ENCODE measurements around the gene ATCAY. TPM values are rescaled to one million over a fixed set of nuclear protein-coding genes. Genes with fewer than 3 reads are reported as not detected.

Gene ATCAY
- polyA plus RNA-seq, 2 donors = not detected

GRCh38 chr19:3852177-3852511, 28.3 kb upstream of the ATCAY start:
- H3K27me3 ChIP-seq (ENCODE audit: control insufficient read depth in 1 of 2, insufficient read depth in 2 of 2, low read length in 2 of 2) = no peaks in the 10 kb centered on the region
- 98 to 100% methylated on average over 1 of the region's 1 CpG for WGBS, 2 donors
- H3K4me3 ChIP-seq (ENCODE audit: low read depth in 1 of 2, low read length in 2 of 2) = no peak overlapping the region
- no peak overlapping the region for H3K27ac ChIP-seq (ENCODE audit: low read depth in 2 of 2, low read length in 1 of 2)
- no peaks in the 10 kb centered on the region for H3K36me3 ChIP-seq (ENCODE audit: control insufficient read depth in 2 of 2, insufficient read depth in 2 of 2, low read length in 1 of 2)
- H3K4me1 ChIP-seq (ENCODE audit: control insufficient read depth in 2 of 2, insufficient read depth in 2 of 2, low read length in 1 of 2) = no peaks in the 10 kb centered on the region
- peaks cover 6 to 8% of the 10 kb centered on the region in 2 donors for H3K9me3 ChIP-seq (ENCODE audit: control insufficient read depth in 2 of 2, insufficient read depth in 1 of 2, low read depth in 1 of 2, low read length in 1 of 2)

GRCh38 chr19:3852614-3853254, 27.8 kb upstream of the ATCAY start:
- H3K4me3 ChIP-seq (ENCODE audit: low read depth in 1 of 2, low read length in 2 of 2) = no peak overlapping the region
- no peaks in the 10 kb centered on the region for H3K27me3 ChIP-seq (ENCODE audit: control insufficient read depth in 1 of 2, insufficient read depth in 2 of 2, low read length in 2 of 2)
- no peak overlapping the region for H3K27ac ChIP-seq (ENCODE audit: low read depth in 2 of 2, low read length in 1 of 2)
- H3K9me3 ChIP-seq (ENCODE audit: control insufficient read depth in 2 of 2, insufficient read depth in 1 of 2, low read depth in 1 of 2, low read length in 1 of 2) = peaks cover 6 to 8% of the 10 kb centered on the region in 2 donors
- H3K4me1 ChIP-seq (ENCODE audit: control insufficient read depth in 2 of 2, insufficient read depth in 2 of 2, low read length in 1 of 2) = no peaks in the 10 kb centered on the region
- no peaks in the 10 kb centered on the region for H3K36me3 ChIP-seq (ENCODE audit: control insufficient read depth in 2 of 2, insufficient read depth in 2 of 2, low read length in 1 of 2)
- 64 to 72% methylated on average over 4 of the region's 4 CpGs for WGBS, 2 donors

- Histone ChIP-seq H3K27ac (ENCODE audit: low read depth in 2 of 2, low read length in 1 of 2) (no peak overlapping the region), H3K9me3 (ENCODE audit: control insufficient read depth in 2 of 2, insufficient read depth in 1 of 2, low read depth in 1 of 2, low read length in 1 of 2) (peaks cover 6 to 8% of the 10 kb centered on the region in 2 donors), H3K36me3 (ENCODE audit: control insufficient read depth in 2 of 2, insufficient read depth in 2 of 2, low read length in 1 of 2) (no peaks in the 10 kb centered on the region), H3K27me3 (ENCODE audit: control insufficient read depth in 1 of 2, insufficient read depth in 2 of 2, low read length in 2 of 2) (no peaks in the 10 kb centered on the region), H3K4me3 (ENCODE audit: low read depth in 1 of 2, low read length in 2 of 2) (no peak overlapping the region), H3K4me1 (ENCODE audit: control insufficient read depth in 2 of 2, insufficient read depth in 2 of 2, low read length in 1 of 2) (no peaks in the 10 kb centered on the region)
- 84 to 89% methylated on average over 19 of the region's 19 CpGs for WGBS, 2 donors
These were observed 25.2 kb upstream of the ATCAY start for GRCh38 chr19:3855320-3855719.

DNA sequence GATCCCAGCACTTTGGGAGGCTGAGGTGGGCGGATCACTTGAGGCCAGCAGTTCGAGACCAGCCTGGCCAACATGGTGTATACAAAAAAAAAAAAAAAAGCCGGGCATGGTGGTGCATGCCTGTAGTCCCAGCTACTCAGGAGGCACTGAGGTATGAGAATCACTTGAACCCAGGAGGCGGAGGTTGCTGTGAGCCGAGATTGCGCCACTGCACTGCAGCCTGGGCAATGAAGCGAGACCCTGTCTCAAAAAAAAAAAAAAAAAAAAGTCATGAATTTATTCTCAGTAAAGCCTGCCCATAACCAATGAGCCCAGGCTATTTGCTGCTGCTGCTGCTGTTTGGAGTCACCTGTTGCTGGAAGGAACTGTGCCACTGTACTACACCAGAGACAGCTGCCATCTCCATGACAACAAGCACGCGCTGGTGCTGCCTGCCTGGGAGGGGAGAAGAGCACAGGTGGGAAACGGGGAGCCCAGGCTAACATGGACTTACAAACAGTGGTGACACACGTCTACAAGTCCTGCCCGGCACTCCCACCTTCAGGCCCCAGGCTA, 23.0 kb upstream of the ATCAY start:
- Histone ChIP-seq H3K27ac (ENCODE audit: low read depth in 2 of 2, low read length in 1 of 2) (no peak overlapping the region), H3K36me3 (ENCODE audit: control insufficient read depth in 2 of 2, insufficient read depth in 2 of 2, low read length in 1 of 2) (no peaks in the 10 kb centered on the region), H3K9me3 (ENCODE audit: control insufficient read depth in 2 of 2, insufficient read depth in 1 of 2, low read depth in 1 of 2, low read length in 1 of 2) (no peaks in the 10 kb centered on the region), H3K4me3 (ENCODE audit: low read depth in 1 of 2, low read length in 2 of 2) (no peak overlapping the region), H3K27me3 (ENCODE audit: control insufficient read depth in 1 of 2, insufficient read depth in 2 of 2, low read length in 2 of 2) (no peaks in the 10 kb centered on the region), H3K4me1 (ENCODE audit: control insufficient read depth in 2 of 2, insufficient read depth in 2 of 2, low read length in 1 of 2) (no peaks in the 10 kb centered on the region)
- 77 to 79% methylated on average over 11 to 12 of the region's 12 CpGs for WGBS, 2 donors

DNA sequence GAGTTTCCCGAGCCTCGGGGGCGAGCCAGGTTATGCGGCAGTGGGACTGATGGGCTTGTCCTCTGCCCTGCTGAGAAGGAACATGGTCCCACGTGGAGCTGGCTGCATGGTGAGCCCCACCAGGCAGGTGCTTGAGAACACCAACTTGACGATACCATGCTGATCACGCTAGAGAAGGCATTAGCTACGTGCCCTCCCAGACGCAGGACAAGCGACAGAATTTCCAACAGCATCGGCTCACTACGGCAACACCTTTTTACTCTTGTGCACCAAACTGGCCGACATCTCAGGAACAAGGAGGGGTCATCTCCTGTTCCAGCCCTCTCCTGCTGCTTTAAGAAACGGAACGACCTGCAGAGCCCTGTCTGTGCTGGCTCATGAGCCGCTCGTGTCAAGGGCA, 20.0 kb upstream of the ATCAY start:
- WGBS, 2 donors = 85 to 87% methylated on average over 17 of the region's 17 CpGs
- no peaks in the 10 kb centered on the region for H3K27me3 ChIP-seq (ENCODE audit: control insufficient read depth in 1 of 2, insufficient read depth in 2 of 2, low read length in 2 of 2)

DNA sequence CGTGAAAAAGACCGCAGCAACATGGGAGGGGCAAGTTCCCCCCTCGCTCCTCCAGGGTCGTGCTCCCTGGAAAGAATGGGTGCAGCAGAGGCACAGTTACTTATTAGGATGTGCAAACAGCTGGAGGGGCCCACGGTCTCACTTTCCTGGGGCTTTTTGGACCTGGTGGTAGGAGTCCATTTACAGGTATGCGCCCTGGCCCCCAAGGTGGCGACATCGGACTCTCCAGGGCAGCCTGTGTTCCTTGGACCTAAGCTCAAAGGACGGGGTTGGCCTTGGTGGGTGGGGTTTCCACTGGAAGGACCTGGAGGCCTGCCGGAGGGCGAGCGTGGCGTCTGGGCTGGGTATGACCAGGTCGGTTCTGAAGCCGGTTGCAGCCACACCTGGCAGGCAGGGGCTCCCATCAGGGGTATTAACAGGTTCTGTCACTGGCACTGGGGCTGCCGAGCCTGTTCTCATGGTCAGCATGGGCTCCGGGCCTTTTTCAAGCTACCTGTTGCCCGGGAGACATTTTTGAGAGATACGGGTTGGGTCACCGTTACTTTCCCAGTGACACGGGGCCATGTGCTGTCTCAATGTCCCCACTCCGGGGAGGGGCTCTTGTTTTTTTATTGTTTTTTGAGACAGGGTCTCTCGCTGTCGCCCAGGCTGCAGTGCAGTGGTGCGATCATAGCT, 17.5 kb upstream of the ATCAY start:
- Histone ChIP-seq H3K27me3 (ENCODE audit: control insufficient read depth in 1 of 2, insufficient read depth in 2 of 2, low read length in 2 of 2) (peaks cover 0 to 4% of the 10 kb centered on the region in 2 donors), H3K27ac (ENCODE audit: low read depth in 2 of 2, low read length in 1 of 2) (no peak overlapping the region), H3K36me3 (ENCODE audit: control insufficient read depth in 2 of 2, insufficient read depth in 2 of 2, low read length in 1 of 2) (no peaks in the 10 kb centered on the region), H3K9me3 (ENCODE audit: control insufficient read depth in 2 of 2, insufficient read depth in 1 of 2, low read depth in 1 of 2, low read length in 1 of 2) (no peaks in the 10 kb centered on the region), H3K4me1 (ENCODE audit: control insufficient read depth in 2 of 2, insufficient read depth in 2 of 2, low read length in 1 of 2) (no peaks in the 10 kb centered on the region), H3K4me3 (ENCODE audit: low read depth in 1 of 2, low read length in 2 of 2) (no peak overlapping the region)
- whole genome bisulfite sequencing, 2 donors = 74 to 77% methylated on average over 25 of the region's 25 CpGs

More for the DNA sequence above, 20.0 kb upstream of the ATCAY start:
- Histone ChIP-seq H3K27ac (ENCODE audit: low read depth in 2 of 2, low read length in 1 of 2) (no peak overlapping the region), H3K36me3 (ENCODE audit: control insufficient read depth in 2 of 2, insufficient read depth in 2 of 2, low read length in 1 of 2) (no peaks in the 10 kb centered on the region), H3K9me3 (ENCODE audit: control insufficient read depth in 2 of 2, insufficient read depth in 1 of 2, low read depth in 1 of 2, low read length in 1 of 2) (no peaks in the 10 kb centered on the region), H3K4me1 (ENCODE audit: control insufficient read depth in 2 of 2, insufficient read depth in 2 of 2, low read length in 1 of 2) (no peaks in the 10 kb centered on the region), H3K4me3 (ENCODE audit: low read depth in 1 of 2, low read length in 2 of 2) (no peak overlapping the region)

DNA sequence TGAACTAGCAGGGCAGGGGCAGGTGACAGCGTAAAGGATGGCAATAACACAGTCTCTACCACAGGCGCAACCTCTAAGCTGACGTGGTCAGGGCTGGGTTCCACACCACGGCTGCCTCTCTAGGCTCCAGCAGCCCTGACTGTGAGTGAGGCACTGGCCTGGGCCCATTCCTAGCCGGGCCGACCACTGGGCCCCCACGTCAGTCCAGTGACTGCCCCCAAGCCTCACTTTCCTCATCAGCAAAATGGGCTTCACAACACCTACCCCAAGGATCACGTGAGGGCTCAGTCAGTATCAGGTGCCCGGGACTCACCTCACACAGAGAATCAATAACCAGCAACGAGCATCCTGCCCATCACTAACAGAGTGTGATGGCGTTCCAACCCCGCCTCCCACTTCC, 16.8 kb upstream of the ATCAY start:
- no peak overlapping the region for H3K4me3 ChIP-seq (ENCODE audit: low read depth in 1 of 2, low read length in 2 of 2)
- no peak overlapping the region for H3K27ac ChIP-seq (ENCODE audit: low read depth in 2 of 2, low read length in 1 of 2)
- no peaks in the 10 kb centered on the region for H3K4me1 ChIP-seq (ENCODE audit: control insufficient read depth in 2 of 2, insufficient read depth in 2 of 2, low read length in 1 of 2)
- H3K36me3 ChIP-seq (ENCODE audit: control insufficient read depth in 2 of 2, insufficient read depth in 2 of 2, low read length in 1 of 2) = no peaks in the 10 kb centered on the region
- 75 to 76% methylated on average over 12 of the region's 12 CpGs for WGBS, 2 donors
- no peaks in the 10 kb centered on the region for H3K9me3 ChIP-seq (ENCODE audit: control insufficient read depth in 2 of 2, insufficient read depth in 1 of 2, low read depth in 1 of 2, low read length in 1 of 2)
- H3K27me3 ChIP-seq (ENCODE audit: control insufficient read depth in 1 of 2, insufficient read depth in 2 of 2, low read length in 2 of 2) = peaks cover 0 to 10% of the 10 kb centered on the region in 2 donors

DNA sequence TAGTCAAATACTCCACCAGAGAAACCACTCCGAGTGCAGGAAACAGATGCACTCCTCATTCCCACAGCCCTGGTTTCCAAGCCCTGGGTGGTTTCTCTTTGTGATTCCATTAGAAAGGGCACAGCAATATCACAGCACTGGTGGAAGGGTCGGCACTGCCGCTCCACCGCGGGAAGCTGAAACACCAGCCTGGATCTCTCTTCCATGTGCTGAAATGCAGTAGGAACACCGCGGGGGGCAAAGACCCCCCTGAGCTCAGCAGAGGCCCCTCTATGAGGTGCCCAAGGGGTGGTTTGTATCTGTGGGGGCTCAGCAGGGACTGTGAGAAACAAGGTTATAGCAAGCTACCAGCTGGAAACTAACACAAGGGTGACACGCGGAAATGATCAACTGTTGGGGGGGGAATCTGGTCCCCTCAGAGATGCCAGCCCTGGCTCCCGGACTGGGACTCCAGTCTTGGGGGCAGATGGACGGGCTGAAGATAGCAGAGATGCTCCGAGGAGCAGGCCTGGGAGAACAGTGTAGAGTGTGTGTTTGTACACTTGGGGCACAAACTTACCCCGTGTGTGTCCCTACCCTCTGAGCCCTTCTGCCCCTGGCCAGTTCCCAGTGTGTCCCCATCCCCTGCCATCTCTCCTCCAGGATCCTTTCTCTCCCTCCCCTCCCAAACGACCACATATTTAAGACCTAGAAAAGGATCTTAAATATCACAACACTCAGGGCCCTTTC, 13.4 kb upstream of the ATCAY start:
- Histone ChIP-seq H3K27ac (ENCODE audit: low read depth in 2 of 2, low read length in 1 of 2) (no peak overlapping the region), H3K27me3 (ENCODE audit: control insufficient read depth in 1 of 2, insufficient read depth in 2 of 2, low read length in 2 of 2) (peaks cover 0 to 15% of the 10 kb centered on the region in 2 donors), H3K9me3 (ENCODE audit: control insufficient read depth in 2 of 2, insufficient read depth in 1 of 2, low read depth in 1 of 2, low read length in 1 of 2) (peaks cover 4 to 6% of the 10 kb centered on the region in 2 donors), H3K4me1 (ENCODE audit: control insufficient read depth in 2 of 2, insufficient read depth in 2 of 2, low read length in 1 of 2) (peaks cover 0 to 4% of the 10 kb centered on the region in 2 donors), H3K36me3 (ENCODE audit: control insufficient read depth in 2 of 2, insufficient read depth in 2 of 2, low read length in 1 of 2) (no peaks in the 10 kb centered on the region), H3K4me3 (ENCODE audit: low read depth in 1 of 2, low read length in 2 of 2) (no peak overlapping the region)
- 55 to 59% methylated on average over 14 of the region's 14 CpGs for WGBS, 2 donors

GRCh38 chr19:3867971-3868769, 12.3 kb upstream of the ATCAY start:
- Histone ChIP-seq H3K36me3 (ENCODE audit: control insufficient read depth in 2 of 2, insufficient read depth in 2 of 2, low read length in 1 of 2) (no peaks in the 10 kb centered on the region), H3K4me3 (ENCODE audit: low read depth in 1 of 2, low read length in 2 of 2) (no peak overlapping the region), H3K27ac (ENCODE audit: low read depth in 2 of 2, low read length in 1 of 2) (no peak overlapping the region), H3K9me3 (ENCODE audit: control insufficient read depth in 2 of 2, insufficient read depth in 1 of 2, low read depth in 1 of 2, low read length in 1 of 2) (peaks cover 4 to 6% of the 10 kb centered on the region in 2 donors), H3K4me1 (ENCODE audit: control insufficient read depth in 2 of 2, insufficient read depth in 2 of 2, low read length in 1 of 2) (peaks cover 0 to 4% of the 10 kb centered on the region in 2 donors), H3K27me3 (ENCODE audit: control insufficient read depth in 1 of 2, insufficient read depth in 2 of 2, low read length in 2 of 2) (peaks cover 0 to 15% of the 10 kb centered on the region in 2 donors)
- 14% methylated on average over 26 to 30 of the region's 30 CpGs for WGBS, 2 donors
